ENCODE results near the gene CRYGA.

GRCh38 chr2:208182835-208183234 lies 19.4 kb upstream of the CRYGA start:
- no peak for TF ChIP-seq POLR2A (IDR thresholded peaks at IDR 0.05; ENCODE audit: low read depth, low read length)
- TF ChIP-seq POLR2AphosphoS5 (IDR thresholded peaks at IDR 0.05; ENCODE audit: low read depth, low read length), result no peak
